RWPE1 (cell line): ENCODE measurements around the gene MRPL3.

Source experiments
- CTCF ChIA-PET: fragments of 350-600 bp; sonication (Branson Sonifier 250); formaldehyde crosslinking; extraction: SDS; loops from one replicate; lab custom pipeline; 2021; lab: Yijun Ruan, JAX
- POLR2A ChIA-PET: fragments of 400-600 bp; formaldehyde crosslinking; extraction: SDS; loops from one replicate; lab custom pipeline; 2020; ENCODE audit warnings: antibody characterized with exemption; ENCODE audit not compliant: low non-redundant PET; lab: Yijun Ruan, JAX
- DNase-seq: peaks from one replicate; pipeline ENCODE4 v3.0.0; 2012; ENCODE audit warnings: low spot score
- H3K27ac ChIP-seq: fragments of 450-650 bp; 2 replicates; pipeline ENCODE4 v1.5.1; 2017
- CTCF ChIP-seq: fragments of 450-650 bp; conservative IDR thresholded peaks from 2 replicates; pipeline ENCODE4 v1.5.1; 2017; ENCODE audit warnings: low read depth, mild to moderate bottlenecking

Gene MRPL3

GRCh38 chr3:131544557-131544956 is 41.8 kb upstream of the MRPL3 start:
- ChIA-PET POLR2A (no interaction called here), CTCF (no interaction called here)
- TF ChIP-seq CTCF = no peak
- no peak overlapping the region for H3K27ac ChIP-seq
- no peak for DNase-seq

DNA sequence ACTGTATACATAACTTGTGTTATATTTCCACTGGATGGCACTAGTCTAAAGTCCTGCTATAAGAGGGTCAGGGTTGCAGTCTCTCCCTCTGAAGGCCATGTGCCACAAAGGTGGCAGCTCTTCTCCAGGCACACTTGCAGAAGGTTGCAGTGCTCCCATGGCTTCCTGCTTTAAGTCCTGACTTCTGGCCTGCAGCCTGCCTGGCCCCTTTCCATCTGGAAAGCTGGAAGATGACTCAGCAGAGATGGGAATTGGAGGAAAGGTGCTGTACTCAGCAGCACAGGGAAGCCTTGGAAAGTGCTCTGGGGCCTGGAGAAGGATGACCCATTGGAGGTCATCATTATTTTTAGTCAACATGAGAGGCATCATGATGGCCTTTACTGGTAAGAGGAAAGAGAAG is 40.9 kb upstream of the MRPL3 start:
- H3K27ac ChIP-seq = no peak overlapping the region
- ChIA-PET CTCF (no interaction called here), POLR2A (no interaction called here)
- no peak for TF ChIP-seq CTCF
- peak; percentile 38 for DNase-seq

DNA sequence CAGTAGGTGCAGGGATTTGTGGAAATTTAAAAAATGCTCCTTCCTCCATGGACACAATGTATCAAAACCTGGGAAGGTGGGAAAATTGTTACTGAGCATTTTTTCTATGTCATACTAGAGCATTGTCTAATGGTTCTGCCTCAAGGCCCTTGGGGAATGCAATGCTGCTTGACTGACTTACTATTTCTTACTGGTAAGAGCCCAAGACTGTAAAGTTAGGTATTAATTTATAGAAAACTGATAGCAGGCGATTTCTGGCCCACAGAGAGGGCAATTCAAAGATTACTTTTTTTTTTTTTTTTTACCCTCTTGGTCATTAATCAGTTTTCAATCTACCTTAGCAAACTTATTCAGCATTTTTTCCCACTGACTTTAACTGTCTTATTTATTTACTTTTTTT is 38.5 kb upstream of the MRPL3 start:
- POLR2A ChIA-PET = no interaction called here
- CTCF ChIA-PET = no interaction called here
- no peak for DNase-seq
- no peak overlapping the region for H3K27ac ChIP-seq
- no peak for TF ChIP-seq CTCF

DNA sequence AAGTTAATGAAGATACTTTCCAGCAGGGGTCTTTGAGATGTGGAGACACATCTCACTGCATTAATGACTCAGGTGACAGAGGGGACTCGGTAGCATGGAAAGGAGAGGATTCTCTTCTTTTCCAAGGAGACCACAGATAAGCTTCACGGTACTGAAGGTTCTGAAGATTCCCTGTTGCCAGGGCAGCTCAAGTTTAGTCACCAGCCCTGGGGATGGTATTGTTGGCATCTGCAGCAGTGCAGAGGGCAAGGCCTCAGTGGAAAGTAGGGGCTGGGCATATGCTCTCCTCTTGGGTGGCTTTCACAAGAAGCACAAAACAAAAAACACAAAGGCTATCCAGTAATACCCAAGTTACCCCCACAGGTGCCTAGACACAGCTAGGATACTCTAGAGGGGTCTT is 38.0 kb upstream of the MRPL3 start:
- CTCF ChIA-PET = no interaction called here
- DNase-seq = no peak
- POLR2A ChIA-PET = no interaction called here

DNA sequence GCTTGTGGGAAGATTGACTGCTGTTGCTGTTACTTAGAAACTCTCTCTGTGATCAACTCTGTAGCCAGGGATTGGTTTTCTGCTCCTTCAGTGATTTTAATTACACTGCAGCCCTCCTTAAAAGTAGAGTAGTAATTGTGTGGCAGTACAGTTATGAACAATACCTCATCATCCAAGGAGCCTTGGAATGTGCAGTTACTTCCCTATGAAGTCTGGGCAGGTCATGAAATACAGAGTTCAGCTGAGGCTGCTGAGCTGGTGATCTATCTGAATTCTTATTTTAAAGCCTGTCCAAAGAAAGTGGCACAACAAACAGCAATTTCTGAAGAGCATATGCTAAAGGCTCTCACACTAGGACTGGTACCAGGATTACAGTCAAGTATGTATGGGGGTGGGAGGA is 37.4 kb upstream of the MRPL3 start:
- no peak for DNase-seq
- CTCF ChIA-PET = no interaction called here
- H3K27ac ChIP-seq = no peak overlapping the region
- no peak for TF ChIP-seq CTCF
- POLR2A ChIA-PET = no interaction called here

More for the DNA sequence above, 38.0 kb upstream of the MRPL3 start:
- TF ChIP-seq CTCF = no peak
- no peak overlapping the region for H3K27ac ChIP-seq

DNA sequence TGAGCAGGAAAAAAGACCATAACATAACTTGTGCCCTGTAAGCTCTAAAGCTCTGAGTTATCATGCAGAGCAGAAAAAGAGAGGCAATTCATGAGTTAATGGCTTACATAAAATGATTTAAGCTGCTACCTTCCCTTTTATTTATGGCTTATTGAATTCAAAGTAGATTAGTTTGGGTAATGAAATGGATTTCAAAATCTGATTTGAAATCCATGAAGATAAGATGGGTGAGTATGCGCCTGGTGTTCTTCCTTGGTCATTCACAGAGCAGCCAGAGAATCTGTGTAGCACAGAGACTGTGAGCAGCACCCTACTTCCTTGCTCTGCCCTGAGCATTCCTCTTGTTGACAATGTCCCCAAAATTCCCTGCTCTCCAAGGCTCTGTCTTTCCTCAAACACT is 36.2 kb upstream of the MRPL3 start:
- no peak overlapping the region for H3K27ac ChIP-seq
- POLR2A ChIA-PET = no interaction called here
- DNase-seq = no peak
- CTCF ChIA-PET = no interaction called here
- no peak for TF ChIP-seq CTCF

- no peak for TF ChIP-seq CTCF
- ChIA-PET CTCF (no interaction called here), POLR2A (no interaction called here)
- no peak for DNase-seq
- H3K27ac ChIP-seq = no peak overlapping the region
These were observed 34.8 kb upstream of the MRPL3 start for GRCh38 chr3:131537531-131537930.
